Activated B cell treated with CpG ODN at 0.5 μM for 24 hours (primary cell): ENCODE measurements around the gene FOXRED1. TPM values are rescaled to one million over a fixed set of nuclear protein-coding genes. Genes with fewer than 3 reads are reported as not detected.

Source experiments
- ATAC-seq: fragments of 200-7000 bp; cut with Tn5 transposase; one replicate; pipeline ENCODE4 v1.10.0; 2021; ENCODE audit warnings: low read depth, mild to moderate bottlenecking, moderate library complexity
- CTCF ChIA-PET: fragments of 350-600 bp; sonication (Branson Sonifier 250); formaldehyde crosslinking; loops from one replicate; lab custom pipeline; 2021; ENCODE audit warnings: antibody characterized with exemption; lab: Charles Lee
- POLR2A ChIA-PET: fragments of 350-600 bp; sonication (Branson Sonifier 250); formaldehyde crosslinking; loops from one replicate; lab custom pipeline; 2021; ENCODE audit warnings: antibody characterized with exemption; lab: Charles Lee
- DNase-seq: peaks from one replicate; pipeline ENCODE4 v3.0.0; 2022
- H3K27ac Mint-ChIP-seq: one replicate; pipeline ENCODE4 v1.8.0; 2020; ENCODE audit warnings: mixed read lengths
- H3K27me3 Mint-ChIP-seq: one replicate; pipeline ENCODE4 v1.8.0; 2021; ENCODE audit warnings: mixed read lengths
- H3K36me3 Mint-ChIP-seq: one replicate; pipeline ENCODE4 v1.8.0; 2021; ENCODE audit warnings: low read depth, mixed read lengths
- H3K4me1 Mint-ChIP-seq: one replicate; pipeline ENCODE4 v1.8.0; 2021; ENCODE audit warnings: mixed read lengths
- H3K4me3 Mint-ChIP-seq: one replicate; pipeline ENCODE4 v1.8.0; 2020; ENCODE audit warnings: mild to moderate bottlenecking, mixed read lengths
- H3K9me3 Mint-ChIP-seq: one replicate; pipeline ENCODE4 v1.8.0; 2020; ENCODE audit warnings: mixed read lengths
- CTCF ChIP-seq: fragments of 200-600 bp; IDR thresholded peaks from one replicate; pipeline ENCODE4 v1.8.0; 2022; ENCODE audit warnings: antibody characterized with exemption, mild to moderate bottlenecking
- intact Hi-C: fragments of 100-400 bp; cut with micrococcal nuclease; formaldehyde crosslinking; loops from one replicate; pipeline ENCODE4 v1.15.1; 2024
- total RNA-seq: library from RNA; stranded (reverse); gene quantifications from 2 replicates; pipeline ENCODE4 v1.2.3, GENCODE V29; 2022

The FOXRED1 gene
- total RNA-seq, 1 donor from 2014 or later: 44.9 TPM

GRCh38 chr11:126318574-126319373, 49.8 kb downstream of the FOXRED1 start:
- no peak overlapping the region for H3K4me3 Mint-ChIP-seq
- ATAC-seq: peak; percentile 34

GRCh38 chr11:126319374-126319740, 50.4 kb downstream of the FOXRED1 start:
- CTCF ChIA-PET: interaction anchor here (1.0 kb wide), 1 partner anchor 9 kb away, joined by 3 read pairs; no protein-coding TSS in a partner anchor
- Mint-ChIP-seq H3K4me3 (no peak overlapping the region), H3K27ac (no peak overlapping the region), H3K9me3 (no peaks in the 10 kb centered on the region), H3K27me3 (no peaks in the 10 kb centered on the region), H3K36me3 (peaks cover 53% of the 10 kb centered on the region), H3K4me1 (peaks cover 19% of the 10 kb centered on the region)
- intact Hi-C loops: no loop called here
- POLR2A ChIA-PET: no interaction called here
- no peak for TF ChIP-seq CTCF
- ATAC-seq (no peak), DNase-seq (no peak)

More at GRCh38 chr11:126318574-126319373, 49.8 kb downstream of the FOXRED1 start:
- Mint-ChIP-seq H3K36me3 (peaks cover 57% of the 10 kb centered on the region), H3K9me3 (peaks cover 3% of the 10 kb centered on the region), H3K4me1 (peaks cover 19% of the 10 kb centered on the region), H3K27ac (no peak overlapping the region), H3K27me3 (no peaks in the 10 kb centered on the region)
- CTCF ChIA-PET: interaction anchor here (1.0 kb wide), 1 partner anchor 8 kb away, joined by 3 read pairs; no protein-coding TSS in a partner anchor
- no peak for DNase-seq
- no peak for TF ChIP-seq CTCF
- intact Hi-C loops: no loop called here
- POLR2A ChIA-PET: interaction anchor here (0.7 kb wide), 1 partner anchor 15 kb away, joined by 3 read pairs; the partner anchor contains the start of gene DCPS

GRCh38 chr11:126322996-126323395, 54.0 kb downstream of the FOXRED1 start:
- CTCF ChIA-PET: no interaction called here
- intact Hi-C loops: no loop called here
- H3K27ac Mint-ChIP-seq: no peak overlapping the region

GRCh38 chr11:126327281-126328000, 58.5 kb downstream of the FOXRED1 start:
- H3K27ac Mint-ChIP-seq: no peak overlapping the region

More at GRCh38 chr11:126322996-126323395, 54.0 kb downstream of the FOXRED1 start:
- Mint-ChIP-seq H3K4me1 (peaks cover 10% of the 10 kb centered on the region), H3K4me3 (no peak overlapping the region), H3K27me3 (no peaks in the 10 kb centered on the region), H3K36me3 (peaks cover 47% of the 10 kb centered on the region), H3K9me3 (no peaks in the 10 kb centered on the region)
- no peak for DNase-seq
- POLR2A ChIA-PET: no interaction called here
- no peak for ATAC-seq
- no peak for TF ChIP-seq CTCF

More at GRCh38 chr11:126327281-126328000, 58.5 kb downstream of the FOXRED1 start:
- DNase-seq: no peak
- no peaks in the 10 kb centered on the region for H3K4me1 Mint-ChIP-seq
- TF ChIP-seq CTCF: no peak
- no peaks in the 10 kb centered on the region for H3K27me3 Mint-ChIP-seq
- CTCF ChIA-PET: no interaction called here
- POLR2A ChIA-PET: no interaction called here
- no peak overlapping the region for H3K4me3 Mint-ChIP-seq
- intact Hi-C loops: no loop called here
- no peaks in the 10 kb centered on the region for H3K9me3 Mint-ChIP-seq
- ATAC-seq: no peak
- peaks cover 63% of the 10 kb centered on the region for H3K36me3 Mint-ChIP-seq

Other genes starting within 250 kb of the FOXRED1 start
- gene CDON, start 206.3 kb upstream of the FOXRED1 start, total RNA-seq: 0.24 and 0.27 TPM in 2 replicates
- gene RPUSD4, start 57.5 kb upstream of the FOXRED1 start, total RNA-seq: 48.8 and 58.2 TPM in 2 replicates
- 8.7 and 11.7 TPM in 2 replicates for gene FAM118B, start 57.4 kb upstream of the FOXRED1 start, total RNA-seq
- gene SRPRA, start 259 bp upstream of the FOXRED1 start, total RNA-seq: 121 and 128 TPM in 2 replicates
- 16.6 and 18.3 TPM in 2 replicates for gene TIRAP, start 13.9 kb downstream of the FOXRED1 start, total RNA-seq
- 37.6 and 39.6 TPM in 2 replicates for gene DCPS, start 34.9 kb downstream of the FOXRED1 start, total RNA-seq
- gene ST3GAL4, start 86.5 kb downstream of the FOXRED1 start, total RNA-seq: 0.71 and 1.0 TPM in 2 replicates